SK-N-SH (cell line): Measurements from ENCODE around the gene PDE4B. TPM values are rescaled to one million over a fixed set of nuclear protein-coding genes. Genes with fewer than 3 reads are reported as not detected.

ENCODE experiments used
- CTCF ChIA-PET: fragments of 300-600, 350-600 bp; formaldehyde crosslinking; extraction: SDS; loops from one replicate; lab custom pipeline; 2021; lab: Yijun Ruan, JAX
- POLR2A ChIA-PET: fragments of 350-600 bp; sonication (Branson Sonifier 250); formaldehyde crosslinking; extraction: SDS; loops from one replicate; lab custom pipeline; 2020; ENCODE audit warnings: antibody characterized with exemption, inconsistent platforms; lab: Yijun Ruan, JAX
- DNase-seq: peaks from one replicate; pipeline ENCODE4 v3.0.0; 2012
- H2AFZ ChIP-seq: fragments of 200-600 bp; sonication (generic); 2 replicates; pipeline ENCODE4 v1.8.1; 2016; ENCODE audit warnings: antibody characterized with exemption, mild to moderate bottlenecking, low read depth
- H3F3A ChIP-seq: fragments of 200-600 bp; sonication (generic); replicated peaks from 2 replicates; pipeline ENCODE3; 2016; ENCODE audit warnings: antibody characterized with exemption, mild to moderate bottlenecking; ENCODE audit not compliant: insufficient read depth
- H3K27ac ChIP-seq, 2 experiments: fragments of 200-500 bp in 1 of 2; fragments of 200-600 bp in 1 of 2; sonication (Bioruptor generic) in 1 of 2; sonication (generic), shearing (Covaris generic) in 1 of 2; 2 replicates each; pipeline versions ENCODE4 v1.5.1 to v1.6.1; 2014 to 2016; ENCODE audit warnings: low read depth in 2 of 2, inconsistent platforms in 1 of 2, low read length in 1 of 2, mild to moderate bottlenecking in 1 of 2, mixed read lengths in 1 of 2
- H3K27me3 ChIP-seq: fragments of 200-600 bp; sonication (generic), shearing (Covaris generic); 2 replicates; pipeline ENCODE4 v1.6.1; 2016; ENCODE audit warnings: mixed run types; ENCODE audit not compliant: insufficient read depth
- H3K36me3 ChIP-seq, 2 experiments: fragments of 200-500 bp in 1 of 2; fragments of 200-600 bp in 1 of 2; sonication (Bioruptor generic) in 1 of 2; sonication (generic) in 1 of 2; replicated peaks in 1 of 2; 2 replicates each; pipeline versions ENCODE3 to v1.5.1; 2014 to 2016; ENCODE audit warnings: low read length in 1 of 2, mild to moderate bottlenecking in 1 of 2; ENCODE audit not compliant: insufficient read depth in 2 of 2, control insufficient read depth in 1 of 2
- H3K4me1 ChIP-seq, 2 experiments: fragments of 200-500 bp in 1 of 2; fragments of 200-600 bp in 1 of 2; sonication (Bioruptor generic) in 1 of 2; sonication (generic), shearing (Covaris generic) in 1 of 2; 2 replicates each; pipeline versions ENCODE4 v1.5.1 to v1.6.1; 2014 to 2016; ENCODE audit warnings: low read depth in 1 of 2, low read length in 1 of 2, mixed run types in 1 of 2; ENCODE audit not compliant: insufficient read depth in 2 of 2, control insufficient read depth in 1 of 2
- H3K4me2 ChIP-seq: fragments of 200-600 bp; sonication (generic), shearing (Covaris generic); 2 replicates; pipeline ENCODE4 v1.6.1; 2017; ENCODE audit warnings: mixed run types
- H3K4me3 ChIP-seq, 2 experiments: fragments of 200-500 bp in 1 of 2; fragments of 200-600 bp in 1 of 2; sonication (Bioruptor generic) in 1 of 2; sonication (generic), shearing (Covaris generic) in 1 of 2; 2 replicates each; pipeline versions ENCODE4 v1.5.1 to v1.8.1; 2014 to 2016; ENCODE audit warnings: low read depth in 2 of 2, inconsistent platforms in 1 of 2, low read length in 1 of 2, mild to moderate bottlenecking in 1 of 2, mixed read lengths in 1 of 2, moderate library complexity in 1 of 2
- H3K79me2 ChIP-seq: fragments of 200-600 bp; sonication (generic); 2 replicates; pipeline ENCODE4 v1.8.1; 2017; ENCODE audit warnings: mild to moderate bottlenecking; ENCODE audit not compliant: insufficient read depth
- H3K9ac ChIP-seq: fragments of 200-600 bp; sonication (generic); 2 replicates; pipeline ENCODE4 v1.6.1; 2017; ENCODE audit warnings: mixed run types
- H3K9me2 ChIP-seq: fragments of 200-600 bp; sonication (generic); 2 replicates; pipeline ENCODE4 v1.6.1; 2017; ENCODE audit warnings: mixed run types
- H3K9me3 ChIP-seq: fragments of 200-600 bp; sonication (generic); 2 replicates; pipeline ENCODE4 v1.6.1; 2017; ENCODE audit warnings: mixed run types, mild to moderate bottlenecking, moderate library complexity
- H4K20me1 ChIP-seq: fragments of 200-600 bp; sonication (generic); 2 replicates; pipeline ENCODE4 v1.6.1; 2017; ENCODE audit warnings: mild to moderate bottlenecking, mixed run types; ENCODE audit not compliant: insufficient read depth
- CHD2 ChIP-seq: fragments of 150-350 bp; IDR thresholded peaks from 2 replicates; pipeline ENCODE4 v1.6.1; 2018; ENCODE audit warnings: low read length; ENCODE audit not compliant: partially characterized antibody
- EP300 ChIP-seq, 2 experiments: IDR thresholded peaks; 2 replicates each; pipeline versions ENCODE4 v1.4.0 to v1.6.1; 2012; ENCODE audit warnings: borderline replicate concordance in 1 of 2, low read depth in 1 of 2, low read length in 1 of 2
- EZH2phosphoT487 ChIP-seq: fragments of 200-600 bp; sonication (generic); IDR thresholded peaks from 2 replicates; pipeline ENCODE4 v1.6.1; 2017; ENCODE audit warnings: low read depth, mixed run types, mild to moderate bottlenecking, antibody characterized with exemption, moderate library complexity, borderline replicate concordance
- FOSL2 ChIP-seq: IDR thresholded peaks from 2 replicates; pipeline ENCODE4 v1.4.0; 2012; ENCODE audit warnings: low read depth, mild to moderate bottlenecking, moderate library complexity, borderline replicate concordance
- FOXJ3 ChIP-seq: sonication (generic); formaldehyde crosslinking; IDR thresholded peaks from 2 replicates; pipeline ENCODE4 v1.5.1; 2020; ENCODE audit warnings: mild to moderate bottlenecking, missing genetic modification reagents
- JUND ChIP-seq: IDR thresholded peaks from 2 replicates; pipeline ENCODE4 v1.4.0; 2012
- MEF2A ChIP-seq: IDR thresholded peaks from 2 replicates; pipeline ENCODE4 v1.4.0; 2012; ENCODE audit warnings: low read depth, borderline replicate concordance
- MXI1 ChIP-seq: IDR thresholded peaks from 2 replicates; pipeline ENCODE4 v1.6.1; 2012; ENCODE audit warnings: mild to moderate bottlenecking, low read depth, low read length, improper control_type of control experiment
- RFX5 ChIP-seq: IDR thresholded peaks from 2 replicates; pipeline ENCODE4 v1.6.1; 2012; ENCODE audit warnings: mild to moderate bottlenecking, improper control_type of control experiment, low read length
- RXRA ChIP-seq: IDR thresholded peaks from 2 replicates; pipeline ENCODE4 v1.4.0; 2012; ENCODE audit warnings: low read depth, mild to moderate bottlenecking, borderline replicate concordance
- SMC3 ChIP-seq: IDR thresholded peaks from 2 replicates; pipeline ENCODE4 v1.6.1; 2012; ENCODE audit warnings: low read depth, low read length, improper control_type of control experiment
- TCF12 ChIP-seq: IDR thresholded peaks from 2 replicates; pipeline ENCODE4 v1.4.0; 2012
- polyA plus RNA-seq, 3 experiments: library from polyadenylated mRNA; depleted of rRNA; stranded (reverse); fragments of >200 nt; gene quantifications; 2 replicates each; pipeline ENCODE4 v1.2.3, GENCODE V29; 2012
- TF ChIP-seq, protein P1 (sequence below): fragments of 200-600 bp; sonication (generic); IDR thresholded peaks from 2 replicates; pipeline ENCODE4 v1.6.1; 2017; ENCODE audit warnings: antibody characterized with exemption, mild to moderate bottlenecking, moderate library complexity
- TF ChIP-seq, protein P2 (sequence below): fragments of 150-350 bp; IDR thresholded peaks from 2 replicates; pipeline ENCODE4 v1.6.1; 2017; ENCODE audit warnings: antibody characterized with exemption, low read length, low read depth, borderline replicate concordance
- TF ChIP-seq, protein P3 (sequence below): IDR thresholded peaks from 2 replicates; pipeline ENCODE4; 2012
- TF ChIP-seq, protein P4 (sequence below): IDR thresholded peaks from 2 replicates; pipeline ENCODE4 v1.4.0; 2012; ENCODE audit warnings: low read depth
- TF ChIP-seq, protein P5 (sequence below): fragments of 150-350 bp; IDR thresholded peaks from 2 replicates; pipeline ENCODE4 v1.6.1; 2016; ENCODE audit warnings: mild to moderate bottlenecking, low read depth, low read length
- TF ChIP-seq, protein P6 (sequence below): IDR thresholded peaks from 2 replicates; pipeline ENCODE4 v1.6.1; 2012; ENCODE audit warnings: mild to moderate bottlenecking, low read depth, low read length, moderate library complexity

Gene PDE4B
- polyA plus RNA-seq, 1 of the 3 experiments (the other 2 are of a cell fraction) = 1.9 TPM

DNA sequence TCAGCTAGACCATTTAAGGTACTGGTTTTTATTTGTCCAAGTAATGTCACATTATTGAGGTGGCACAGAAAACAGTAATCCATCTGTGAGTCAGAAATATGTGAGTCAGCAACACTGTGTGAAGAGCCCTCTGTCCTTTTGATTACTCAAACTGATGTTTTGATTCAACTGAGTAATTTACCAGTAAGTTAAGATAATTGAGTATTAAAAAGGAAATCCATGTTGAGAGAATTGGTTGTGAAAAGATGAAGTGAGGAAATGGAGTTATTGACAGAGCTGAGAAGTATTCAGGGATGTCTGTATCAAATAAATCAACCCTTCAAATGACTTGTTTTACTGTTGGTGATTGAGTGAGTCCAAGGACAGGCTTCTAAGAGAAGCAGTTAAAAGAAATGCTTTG is 438.5 kb downstream of the PDE4B start:
- POLR2A ChIA-PET = no interaction called here
- Histone ChIP-seq H3K36me3 (no peaks in the 10 kb centered on the region), H3K4me1 (peaks cover 0 to 8% of the 10 kb centered on the region in 2 experiments; a peak in 2 of 4 replicates), H3K27ac (peak overlapping the region; percentile 54 to 82; a peak in 3 of 4 replicates), H3F3A (peaks cover 9% of the 10 kb centered on the region), H3K9ac (no peak overlapping the region), H3K9me2 (no peaks in the 10 kb centered on the region), H4K20me1 (no peaks in the 10 kb centered on the region), H3K4me2 (no peak overlapping the region)
- TF ChIP-seq EP300 (IDR thresholded peaks at IDR 0.05; ENCODE audit: borderline replicate concordance in 1 of 2, low read depth in 1 of 2, low read length in 1 of 2) = peak in 1 of 2 experiments; percentile 35; a peak in 1 of 4 replicates
- no peak for TF ChIP-seq FOXJ3 (CRISPR knock-in tag)
- no peak for TF ChIP-seq CHD2
- TF ChIP-seq FOSL2 = peak; percentile 82
- no peak for TF ChIP-seq SMC3
- TF ChIP-seq, protein P1, sequence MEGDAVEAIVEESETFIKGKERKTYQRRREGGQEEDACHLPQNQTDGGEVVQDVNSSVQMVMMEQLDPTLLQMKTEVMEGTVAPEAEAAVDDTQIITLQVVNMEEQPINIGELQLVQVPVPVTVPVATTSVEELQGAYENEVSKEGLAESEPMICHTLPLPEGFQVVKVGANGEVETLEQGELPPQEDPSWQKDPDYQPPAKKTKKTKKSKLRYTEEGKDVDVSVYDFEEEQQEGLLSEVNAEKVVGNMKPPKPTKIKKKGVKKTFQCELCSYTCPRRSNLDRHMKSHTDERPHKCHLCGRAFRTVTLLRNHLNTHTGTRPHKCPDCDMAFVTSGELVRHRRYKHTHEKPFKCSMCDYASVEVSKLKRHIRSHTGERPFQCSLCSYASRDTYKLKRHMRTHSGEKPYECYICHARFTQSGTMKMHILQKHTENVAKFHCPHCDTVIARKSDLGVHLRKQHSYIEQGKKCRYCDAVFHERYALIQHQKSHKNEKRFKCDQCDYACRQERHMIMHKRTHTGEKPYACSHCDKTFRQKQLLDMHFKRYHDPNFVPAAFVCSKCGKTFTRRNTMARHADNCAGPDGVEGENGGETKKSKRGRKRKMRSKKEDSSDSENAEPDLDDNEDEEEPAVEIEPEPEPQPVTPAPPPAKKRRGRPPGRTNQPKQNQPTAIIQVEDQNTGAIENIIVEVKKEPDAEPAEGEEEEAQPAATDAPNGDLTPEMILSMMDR = no peak
- peak; percentile 57 for TF ChIP-seq JUND
- no peak for TF ChIP-seq EZH2phosphoT487
- no peak for TF ChIP-seq MEF2A
- TF ChIP-seq MXI1 = no peak
- TF ChIP-seq TCF12 = peak; percentile 49; the same call in 1 of the 2 replicates
- TF ChIP-seq, protein P2, sequence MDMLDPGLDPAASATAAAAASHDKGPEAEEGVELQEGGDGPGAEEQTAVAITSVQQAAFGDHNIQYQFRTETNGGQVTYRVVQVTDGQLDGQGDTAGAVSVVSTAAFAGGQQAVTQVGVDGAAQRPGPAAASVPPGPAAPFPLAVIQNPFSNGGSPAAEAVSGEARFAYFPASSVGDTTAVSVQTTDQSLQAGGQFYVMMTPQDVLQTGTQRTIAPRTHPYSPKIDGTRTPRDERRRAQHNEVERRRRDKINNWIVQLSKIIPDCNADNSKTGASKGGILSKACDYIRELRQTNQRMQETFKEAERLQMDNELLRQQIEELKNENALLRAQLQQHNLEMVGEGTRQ = no peak
- TF ChIP-seq, protein P3, sequence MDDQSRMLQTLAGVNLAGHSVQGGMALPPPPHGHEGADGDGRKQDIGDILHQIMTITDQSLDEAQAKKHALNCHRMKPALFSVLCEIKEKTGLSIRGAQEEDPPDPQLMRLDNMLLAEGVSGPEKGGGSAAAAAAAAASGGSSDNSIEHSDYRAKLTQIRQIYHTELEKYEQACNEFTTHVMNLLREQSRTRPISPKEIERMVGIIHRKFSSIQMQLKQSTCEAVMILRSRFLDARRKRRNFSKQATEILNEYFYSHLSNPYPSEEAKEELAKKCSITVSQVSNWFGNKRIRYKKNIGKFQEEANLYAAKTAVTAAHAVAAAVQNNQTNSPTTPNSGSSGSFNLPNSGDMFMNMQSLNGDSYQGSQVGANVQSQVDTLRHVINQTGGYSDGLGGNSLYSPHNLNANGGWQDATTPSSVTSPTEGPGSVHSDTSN = peak; percentile 52; the same call in 1 of the 2 replicates
- no peak for TF ChIP-seq RXRA
- TF ChIP-seq, protein P4, sequence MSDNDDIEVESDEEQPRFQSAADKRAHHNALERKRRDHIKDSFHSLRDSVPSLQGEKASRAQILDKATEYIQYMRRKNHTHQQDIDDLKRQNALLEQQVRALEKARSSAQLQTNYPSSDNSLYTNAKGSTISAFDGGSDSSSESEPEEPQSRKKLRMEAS = no peak
- TF ChIP-seq, protein P5, sequence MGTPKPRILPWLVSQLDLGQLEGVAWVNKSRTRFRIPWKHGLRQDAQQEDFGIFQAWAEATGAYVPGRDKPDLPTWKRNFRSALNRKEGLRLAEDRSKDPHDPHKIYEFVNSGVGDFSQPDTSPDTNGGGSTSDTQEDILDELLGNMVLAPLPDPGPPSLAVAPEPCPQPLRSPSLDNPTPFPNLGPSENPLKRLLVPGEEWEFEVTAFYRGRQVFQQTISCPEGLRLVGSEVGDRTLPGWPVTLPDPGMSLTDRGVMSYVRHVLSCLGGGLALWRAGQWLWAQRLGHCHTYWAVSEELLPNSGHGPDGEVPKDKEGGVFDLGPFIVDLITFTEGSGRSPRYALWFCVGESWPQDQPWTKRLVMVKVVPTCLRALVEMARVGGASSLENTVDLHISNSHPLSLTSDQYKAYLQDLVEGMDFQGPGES = no peak
- TF ChIP-seq, protein P6, sequence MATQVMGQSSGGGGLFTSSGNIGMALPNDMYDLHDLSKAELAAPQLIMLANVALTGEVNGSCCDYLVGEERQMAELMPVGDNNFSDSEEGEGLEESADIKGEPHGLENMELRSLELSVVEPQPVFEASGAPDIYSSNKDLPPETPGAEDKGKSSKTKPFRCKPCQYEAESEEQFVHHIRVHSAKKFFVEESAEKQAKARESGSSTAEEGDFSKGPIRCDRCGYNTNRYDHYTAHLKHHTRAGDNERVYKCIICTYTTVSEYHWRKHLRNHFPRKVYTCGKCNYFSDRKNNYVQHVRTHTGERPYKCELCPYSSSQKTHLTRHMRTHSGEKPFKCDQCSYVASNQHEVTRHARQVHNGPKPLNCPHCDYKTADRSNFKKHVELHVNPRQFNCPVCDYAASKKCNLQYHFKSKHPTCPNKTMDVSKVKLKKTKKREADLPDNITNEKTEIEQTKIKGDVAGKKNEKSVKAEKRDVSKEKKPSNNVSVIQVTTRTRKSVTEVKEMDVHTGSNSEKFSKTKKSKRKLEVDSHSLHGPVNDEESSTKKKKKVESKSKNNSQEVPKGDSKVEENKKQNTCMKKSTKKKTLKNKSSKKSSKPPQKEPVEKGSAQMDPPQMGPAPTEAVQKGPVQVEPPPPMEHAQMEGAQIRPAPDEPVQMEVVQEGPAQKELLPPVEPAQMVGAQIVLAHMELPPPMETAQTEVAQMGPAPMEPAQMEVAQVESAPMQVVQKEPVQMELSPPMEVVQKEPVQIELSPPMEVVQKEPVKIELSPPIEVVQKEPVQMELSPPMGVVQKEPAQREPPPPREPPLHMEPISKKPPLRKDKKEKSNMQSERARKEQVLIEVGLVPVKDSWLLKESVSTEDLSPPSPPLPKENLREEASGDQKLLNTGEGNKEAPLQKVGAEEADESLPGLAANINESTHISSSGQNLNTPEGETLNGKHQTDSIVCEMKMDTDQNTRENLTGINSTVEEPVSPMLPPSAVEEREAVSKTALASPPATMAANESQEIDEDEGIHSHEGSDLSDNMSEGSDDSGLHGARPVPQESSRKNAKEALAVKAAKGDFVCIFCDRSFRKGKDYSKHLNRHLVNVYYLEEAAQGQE = no peak
- no peak for TF ChIP-seq RFX5
- TF ChIP-seq, all 33 proteins: peak for 5
- H3K4me3 ChIP-seq = no peak overlapping the region
- H3K27me3 ChIP-seq = no peaks in the 10 kb centered on the region
- no peak for DNase-seq
- H2AFZ ChIP-seq = no peak overlapping the region
- CTCF ChIA-PET = interaction anchor here (1.3 to 8.9 kb wide), 4 partner anchors 11 to 246 kb away, joined by 3 to 56 read pairs (median 5); no protein-coding TSS in a partner anchor
- H3K79me2 ChIP-seq = no peaks in the 10 kb centered on the region
- no peaks in the 10 kb centered on the region for H3K9me3 ChIP-seq
